RWPE1 (cell line): ENCODE measurements around the gene UCP1.
A peak's percentile ranks its signal among the peaks of the same experiment; 100 is the strongest.

Source experiments
- CTCF ChIA-PET: fragments of 350-600 bp; sonication (Branson Sonifier 250); formaldehyde crosslinking; extraction: SDS; loops from one replicate; lab custom pipeline; 2021; lab: Yijun Ruan, JAX
- POLR2A ChIA-PET: fragments of 400-600 bp; formaldehyde crosslinking; extraction: SDS; loops from one replicate; lab custom pipeline; 2020; ENCODE audit warnings: antibody characterized with exemption; ENCODE audit not compliant: low non-redundant PET; lab: Yijun Ruan, JAX
- DNase-seq: peaks from one replicate; pipeline ENCODE4 v3.0.0; 2012; ENCODE audit warnings: low spot score
- H3K27ac ChIP-seq: fragments of 450-650 bp; 2 replicates; pipeline ENCODE4 v1.5.1; 2017
- TF ChIP-seq, protein P1 (sequence below): fragments of 450-650 bp; conservative IDR thresholded peaks from 2 replicates; pipeline ENCODE4 v1.5.1; 2017; ENCODE audit warnings: low read depth, mild to moderate bottlenecking

UCP1 gene

DNA sequence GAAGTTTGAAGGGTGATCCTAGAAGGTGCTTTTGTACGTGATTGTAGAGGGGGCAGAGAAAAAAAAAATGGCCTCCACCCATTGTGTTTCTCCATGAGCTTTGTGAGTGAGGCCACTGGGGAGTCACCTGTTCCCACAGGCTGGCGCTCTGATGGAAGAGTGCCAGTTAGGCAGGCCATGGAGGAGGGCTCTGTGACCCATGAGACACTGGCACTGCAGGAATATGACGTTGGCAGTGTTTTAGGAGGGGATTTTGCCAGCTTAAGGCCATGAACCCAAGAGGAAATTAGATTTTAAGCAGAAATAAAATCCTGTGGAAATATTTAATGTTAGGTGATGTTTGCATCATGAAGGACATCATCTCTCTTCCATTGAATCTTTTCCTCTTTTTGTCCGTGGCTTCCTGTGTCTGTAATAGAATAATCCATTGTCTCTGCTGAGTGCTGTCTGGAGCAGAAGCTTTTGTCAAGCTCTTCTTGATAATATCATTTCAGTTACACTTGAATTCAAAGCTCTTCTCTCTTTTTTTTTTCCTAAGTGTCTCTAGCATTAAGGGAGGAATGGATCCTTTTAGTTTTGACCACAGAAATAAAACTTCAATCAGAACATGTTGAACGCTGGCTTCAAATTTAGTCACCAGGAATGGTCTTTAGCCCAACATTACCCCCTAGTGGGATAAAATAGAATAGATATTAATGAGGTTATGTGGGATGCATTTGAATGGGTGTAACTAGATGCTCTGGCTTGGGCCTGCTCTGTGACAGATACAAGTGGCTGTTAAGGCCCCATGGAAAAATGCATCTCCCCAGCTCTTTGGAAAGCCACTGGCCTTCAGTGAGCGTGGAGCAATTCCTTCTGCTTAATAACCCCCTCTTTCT, 41.0 kb upstream of the UCP1 start:
- TF ChIP-seq, protein P1, sequence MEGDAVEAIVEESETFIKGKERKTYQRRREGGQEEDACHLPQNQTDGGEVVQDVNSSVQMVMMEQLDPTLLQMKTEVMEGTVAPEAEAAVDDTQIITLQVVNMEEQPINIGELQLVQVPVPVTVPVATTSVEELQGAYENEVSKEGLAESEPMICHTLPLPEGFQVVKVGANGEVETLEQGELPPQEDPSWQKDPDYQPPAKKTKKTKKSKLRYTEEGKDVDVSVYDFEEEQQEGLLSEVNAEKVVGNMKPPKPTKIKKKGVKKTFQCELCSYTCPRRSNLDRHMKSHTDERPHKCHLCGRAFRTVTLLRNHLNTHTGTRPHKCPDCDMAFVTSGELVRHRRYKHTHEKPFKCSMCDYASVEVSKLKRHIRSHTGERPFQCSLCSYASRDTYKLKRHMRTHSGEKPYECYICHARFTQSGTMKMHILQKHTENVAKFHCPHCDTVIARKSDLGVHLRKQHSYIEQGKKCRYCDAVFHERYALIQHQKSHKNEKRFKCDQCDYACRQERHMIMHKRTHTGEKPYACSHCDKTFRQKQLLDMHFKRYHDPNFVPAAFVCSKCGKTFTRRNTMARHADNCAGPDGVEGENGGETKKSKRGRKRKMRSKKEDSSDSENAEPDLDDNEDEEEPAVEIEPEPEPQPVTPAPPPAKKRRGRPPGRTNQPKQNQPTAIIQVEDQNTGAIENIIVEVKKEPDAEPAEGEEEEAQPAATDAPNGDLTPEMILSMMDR: peak; percentile 51
- ChIA-PET POLR2A (interaction anchor here (0.6 kb wide), 1 partner anchor 260 kb away, joined by 3 read pairs; no protein-coding TSS in a partner anchor), CTCF (interaction anchor here (0.5 to 4.1 kb wide), 17 partner anchors 9 to 1049 kb away, joined by 3 to 26 read pairs (median 4); no protein-coding TSS in a partner anchor)
- DNase-seq: peak; percentile 66
- no peak overlapping the region for H3K27ac ChIP-seq

DNA sequence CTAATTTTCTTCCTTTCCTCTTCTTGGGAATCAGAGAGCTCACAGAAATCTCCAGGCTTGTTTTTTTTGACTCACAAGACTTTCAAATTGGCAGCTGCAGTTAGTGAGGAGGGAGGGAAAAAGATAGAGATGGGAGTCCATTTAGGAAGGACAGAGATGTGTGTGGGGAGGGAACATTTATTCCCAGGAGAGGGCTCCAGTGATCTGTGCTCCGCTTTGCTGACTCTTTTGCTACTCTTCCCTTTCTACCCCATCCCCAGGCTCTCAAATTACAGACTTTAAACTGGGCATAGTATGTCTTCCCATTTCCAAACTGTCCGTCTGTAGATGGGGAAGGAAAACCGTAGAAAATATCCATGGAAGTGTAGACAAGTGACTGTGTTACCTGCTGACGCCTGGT, 39.1 kb upstream of the UCP1 start:
- H3K27ac ChIP-seq: no peak overlapping the region
- ChIA-PET POLR2A (no interaction called here), CTCF (interaction anchor here (0.9 to 4.1 kb wide), 2 partner anchors 13 to 248 kb away, joined by 3 to 26 read pairs; no protein-coding TSS in a partner anchor)
- TF ChIP-seq, protein P1: no peak
- no peak for DNase-seq

DNA sequence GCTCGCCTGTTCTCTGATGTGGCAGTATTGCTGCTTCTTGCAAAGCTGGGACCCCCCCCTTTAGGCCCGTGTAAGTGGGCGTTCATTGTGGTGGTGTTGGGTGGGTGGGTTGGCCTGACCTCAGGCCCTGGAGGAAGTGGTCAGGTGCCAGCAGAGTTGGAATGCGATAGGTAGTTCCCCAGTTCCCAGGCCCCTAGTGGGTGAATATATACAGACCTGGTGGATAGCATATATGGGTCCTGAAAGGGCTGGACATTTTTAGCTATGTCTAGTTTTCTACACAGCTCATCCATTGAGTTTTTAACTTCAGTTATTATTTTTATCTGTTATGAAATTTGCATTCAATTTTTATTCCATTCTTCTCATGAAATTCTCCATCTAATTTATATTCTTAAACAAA, 35.8 kb upstream of the UCP1 start:
- POLR2A ChIA-PET: no interaction called here
- CTCF ChIA-PET: interaction anchor here (0.5 to 1.3 kb wide), 4 partner anchors 160 to 247 kb away, joined by 3 to 6 read pairs (median 3); no protein-coding TSS in a partner anchor
- TF ChIP-seq, protein P1: no peak
- no peak for DNase-seq
- no peak overlapping the region for H3K27ac ChIP-seq

DNA sequence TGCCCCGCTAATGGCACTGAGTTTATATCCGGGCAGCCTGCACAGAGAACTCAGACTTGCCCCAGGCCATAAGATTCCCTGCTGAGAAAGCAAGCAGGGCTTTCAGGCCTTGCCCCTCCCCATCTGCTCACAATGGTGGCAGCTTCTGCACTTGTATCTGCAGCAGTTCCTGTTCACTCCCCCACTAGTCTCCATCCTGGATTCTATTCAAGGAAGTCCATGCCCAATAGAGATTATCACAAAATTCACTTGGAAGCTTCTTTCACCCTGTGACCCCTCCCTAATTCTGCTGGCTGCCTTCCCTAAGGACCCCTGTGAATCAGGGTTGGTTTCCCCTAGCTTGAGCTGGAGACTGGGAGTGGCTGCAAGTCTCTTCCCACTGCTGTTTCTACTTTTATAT, 34.5 kb upstream of the UCP1 start:
- DNase-seq: no peak
- H3K27ac ChIP-seq: no peak overlapping the region
- TF ChIP-seq, protein P1: no peak
- POLR2A ChIA-PET: no interaction called here
- CTCF ChIA-PET: interaction anchor here (1.1 kb wide), 1 partner anchor 243 kb away, joined by 3 read pairs; no protein-coding TSS in a partner anchor

DNA sequence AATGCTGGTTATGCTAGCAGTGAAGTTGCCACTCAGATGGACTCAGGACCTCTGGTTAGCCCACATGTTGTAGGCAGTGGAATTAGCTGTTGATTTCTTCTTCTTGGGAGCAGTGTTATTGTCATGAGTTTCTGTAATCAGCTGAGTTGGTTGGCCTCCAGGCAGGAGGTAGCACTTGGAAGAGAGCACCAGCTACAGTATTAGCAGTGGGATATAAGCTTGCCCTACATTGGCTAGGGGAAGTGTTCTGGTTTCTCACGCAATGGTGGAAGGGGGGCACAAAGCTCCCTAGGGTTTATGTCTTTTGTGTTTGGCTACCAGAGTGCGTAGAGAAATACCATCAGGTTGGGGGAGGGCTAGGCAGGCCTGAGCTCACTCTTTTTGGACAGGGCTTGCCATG, 34.0 kb upstream of the UCP1 start:
- TF ChIP-seq, protein P1: no peak
- no peak for DNase-seq
- ChIA-PET CTCF (interaction anchor here (1.1 kb wide), 1 partner anchor 243 kb away, joined by 3 read pairs; no protein-coding TSS in a partner anchor), POLR2A (no interaction called here)
- no peak overlapping the region for H3K27ac ChIP-seq

DNA sequence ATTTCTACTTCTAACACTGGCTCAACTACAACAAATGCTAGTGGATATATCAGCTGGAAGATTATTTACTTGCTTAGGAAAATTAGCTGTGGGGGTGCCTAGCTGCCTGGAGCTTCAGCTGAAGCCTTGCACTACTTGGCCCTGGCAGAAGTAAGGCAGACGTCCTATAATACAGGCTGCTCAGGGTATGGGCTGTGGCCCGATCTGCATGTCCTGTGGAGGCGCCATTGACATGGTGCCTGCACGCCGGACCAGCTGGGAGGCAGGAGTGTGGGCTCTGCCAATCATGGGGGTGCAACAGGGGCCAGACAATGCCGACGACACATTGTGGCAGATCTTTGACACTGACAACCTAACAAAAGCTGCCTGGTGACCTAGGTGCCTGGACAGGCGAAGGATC, 31.6 kb upstream of the UCP1 start:
- ChIA-PET POLR2A (no interaction called here), CTCF (interaction anchor here (0.7 to 1.4 kb wide), 2 partner anchors 9 to 240 kb away, joined by 4 read pairs; no protein-coding TSS in a partner anchor)
- DNase-seq: no peak
- TF ChIP-seq, protein P1: no peak
- H3K27ac ChIP-seq: no peak overlapping the region
